GM12892 (cell line): ENCODE results near the gene PNPLA2.

Source experiments
- DNase-seq: peaks from one replicate; pipeline ENCODE4 v3.0.0; 2011; ENCODE audit not compliant: insufficient read length
- FAIRE-seq: peaks from 2 replicates; lab custom pipeline; 2011; peaks lifted over from hg19 to GRCh38; lab: Jason Lieb, UNC
- POLR2A ChIP-seq: IDR thresholded peaks from 2 replicates; pipeline ENCODE4 v1.6.1; 2011; ENCODE audit warnings: low read depth, low read length, control low read depth
- POLR2AphosphoS5 ChIP-seq: IDR thresholded peaks from 2 replicates; pipeline ENCODE4 v1.6.1; 2011; ENCODE audit warnings: low read depth, low read length, control low read depth
- TAF1 ChIP-seq: IDR thresholded peaks from 2 replicates; pipeline ENCODE4 v1.6.1; 2011; ENCODE audit warnings: low read depth, mild to moderate bottlenecking, control low read depth, low read length, borderline replicate concordance

PNPLA2 gene

GRCh38 chr11:813456-814096 is 5.1 kb upstream of the PNPLA2 start:
- no peak for TF ChIP-seq TAF1
- peak; percentile 87 for TF ChIP-seq POLR2A
- TF ChIP-seq POLR2AphosphoS5: peak; percentile 97
- DNase-seq: no peak
- FAIRE-seq: no peak

- DNase-seq (no peak), FAIRE-seq (no peak)
- TF ChIP-seq POLR2A (no peak), TAF1 (no peak), POLR2AphosphoS5 (no peak; the same call in 1 of the 2 replicates)
Observed at GRCh38 chr11:815675-816432, 2.9 kb upstream of the PNPLA2 start.

DNA sequence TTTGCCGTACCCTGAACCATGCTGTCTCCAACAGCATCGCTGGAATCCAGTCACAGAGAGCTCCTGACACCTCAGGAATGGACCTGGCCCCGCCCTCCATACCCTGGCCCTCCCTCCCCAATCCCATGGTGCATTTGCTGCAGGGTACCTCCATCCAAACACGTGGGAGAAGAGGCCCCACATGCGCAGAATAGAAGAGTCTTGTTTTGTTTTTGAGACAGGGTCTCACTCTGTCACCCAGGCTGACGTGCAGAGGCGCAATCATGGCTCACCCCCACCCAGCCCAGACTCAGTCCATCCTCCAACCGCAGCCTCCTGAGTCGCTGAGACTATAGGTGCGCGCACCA is 2.3 kb upstream of the PNPLA2 start:
- DNase-seq: no peak

GRCh38 chr11:819129-819931 is 616 bp downstream of the PNPLA2 start:
- DNase-seq: peak; percentile 96
- TF ChIP-seq TAF1: 0 out of 2 replicates have a peak, but pooled peaks have one; percentile 59
- TF ChIP-seq POLR2AphosphoS5: peak; percentile 67
- peak; percentile 91 for TF ChIP-seq POLR2A
- peak; percentile 98 for FAIRE-seq

More for the DNA sequence above, 2.3 kb upstream of the PNPLA2 start:
- no peak for FAIRE-seq
- TF ChIP-seq POLR2AphosphoS5 (no peak), POLR2A (no peak), TAF1 (no peak)

DNA sequence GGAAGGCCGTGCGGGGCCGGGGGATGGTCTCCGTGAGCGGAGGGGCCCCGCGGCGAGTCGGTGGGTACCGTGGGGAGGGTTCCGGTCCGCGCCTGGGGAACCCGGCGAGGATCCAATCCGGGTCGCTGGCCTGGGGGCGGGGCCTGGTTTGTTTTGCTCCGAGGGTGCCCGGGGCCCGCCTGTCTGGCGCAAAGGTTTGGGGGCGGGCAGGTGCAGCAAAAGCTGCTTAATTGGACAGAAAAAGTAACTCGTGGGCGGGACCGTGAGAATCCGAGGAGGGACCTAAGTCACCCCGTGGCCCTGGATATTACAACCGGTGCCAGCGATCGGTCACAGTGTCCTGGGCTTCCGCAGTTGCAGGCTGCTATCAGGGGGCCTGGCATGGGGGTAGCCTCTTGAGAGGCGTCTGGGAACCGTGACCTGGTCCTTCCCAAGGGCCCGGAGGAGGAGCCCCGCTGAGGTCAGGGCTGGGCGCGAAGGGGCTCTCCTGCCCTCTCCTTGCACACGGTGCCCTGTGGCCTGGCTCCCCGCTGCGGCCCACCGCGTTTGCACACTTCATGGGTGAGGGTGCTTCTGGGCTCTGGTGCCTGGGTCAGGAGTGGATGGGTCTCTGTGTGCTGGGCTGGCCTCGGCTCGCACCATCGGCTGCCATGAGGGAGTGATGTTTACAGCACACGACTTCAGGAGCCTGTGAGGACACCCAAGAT is 1.4 kb downstream of the PNPLA2 start:
- no peak for TF ChIP-seq POLR2A
- TF ChIP-seq TAF1: no peak
- no peak for TF ChIP-seq POLR2AphosphoS5
- no peak for FAIRE-seq
- peak; percentile 95 for DNase-seq

GRCh38 chr11:820655-821511 is 2.2 kb downstream of the PNPLA2 start:
- DNase-seq (no peak), FAIRE-seq (no peak)
- TF ChIP-seq TAF1: no peak
- no peak for TF ChIP-seq POLR2A
- no peak for TF ChIP-seq POLR2AphosphoS5

GRCh38 chr11:821512-822371 is 3.0 kb downstream of the PNPLA2 start:
- no peak for DNase-seq
- FAIRE-seq: no peak
- TF ChIP-seq POLR2A (no peak), TAF1 (no peak), POLR2AphosphoS5 (no peak)

- no peak for FAIRE-seq
Observed at GRCh38 chr11:823441-824291, 5.0 kb downstream of the PNPLA2 start.

More at GRCh38 chr11:823441-824291, 5.0 kb downstream of the PNPLA2 start:
- TF ChIP-seq TAF1 (no peak), POLR2AphosphoS5 (no peak), POLR2A (no peak)
- DNase-seq: no peak
